Measurements from ENCODE around the gene HLA-DMB. TPM values are rescaled to one million over a fixed set of nuclear protein-coding genes. Genes with fewer than 3 reads are reported as not detected.
A peak's percentile ranks its signal among the peaks of the same experiment; 100 is the strongest.

HLA-DMB gene
- total RNA-seq, 1 donor from 2014 or later: 0.26 TPM

GRCh38 chr6:32977272-32977952, 36.6 kb upstream of the HLA-DMB start:
- FAIRE-seq (no peak), DNase-seq (ENCODE audit: low read depth) (no peak)
- TF ChIP-seq CTCF (IDR thresholded peaks at IDR 0.05; ENCODE audit: insufficient read depth, low read length, severe bottlenecking): no peak
- no peak overlapping the region for H3K4me3 ChIP-seq (ENCODE audit: low read depth, low read length)
- no peaks in the 10 kb centered on the region for H3K27me3 ChIP-seq (ENCODE audit: control insufficient read depth, insufficient read depth, low read length)
- peaks cover 60% of the 10 kb centered on the region for H3K36me3 ChIP-seq (ENCODE audit: control insufficient read depth, insufficient read depth, low read length)

DNA sequence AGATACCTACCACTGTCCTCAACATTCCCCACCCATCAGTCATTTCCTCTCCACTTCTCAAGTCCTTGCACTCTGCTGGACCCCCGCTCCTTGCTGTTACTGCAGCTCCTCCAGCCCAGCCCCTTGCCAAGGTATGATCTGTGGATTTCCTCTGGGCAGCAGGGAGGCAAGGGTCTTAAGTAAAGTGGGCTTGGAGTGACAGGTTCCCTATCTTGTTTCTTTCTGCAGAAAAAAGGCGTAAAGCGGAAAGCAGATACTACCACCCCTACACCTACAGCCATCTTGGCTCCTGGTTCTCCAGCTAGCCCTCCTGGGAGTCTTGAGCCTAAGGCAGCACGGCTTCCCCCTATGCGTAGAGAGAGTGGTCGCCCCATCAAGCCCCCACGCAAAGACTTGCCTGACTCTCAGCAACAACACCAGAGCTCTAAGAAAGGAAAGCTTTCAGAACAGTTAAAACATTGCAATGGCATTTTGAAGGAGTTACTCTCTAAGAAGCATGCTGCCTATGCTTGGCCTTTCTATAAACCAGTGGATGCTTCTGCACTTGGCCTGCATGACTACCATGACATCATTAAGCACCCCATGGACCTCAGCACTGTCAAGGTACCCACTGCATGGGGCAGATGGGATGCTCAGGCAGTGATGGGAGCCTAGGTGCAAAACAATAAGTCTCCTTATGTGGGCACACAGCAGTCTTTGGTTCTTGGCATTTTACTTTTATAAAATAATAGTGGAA, 35.7 kb upstream of the HLA-DMB start:
- Histone ChIP-seq H3K4me3 (ENCODE audit: low read depth, low read length) (no peak overlapping the region), H3K36me3 (ENCODE audit: control insufficient read depth, insufficient read depth, low read length) (peaks cover 61% of the 10 kb centered on the region), H3K27me3 (ENCODE audit: control insufficient read depth, insufficient read depth, low read length) (no peaks in the 10 kb centered on the region)
- DNase-seq (ENCODE audit: low read depth) (no peak), FAIRE-seq (no peak)
- no peak for TF ChIP-seq CTCF (IDR thresholded peaks at IDR 0.05; ENCODE audit: insufficient read depth, low read length, severe bottlenecking)

DNA sequence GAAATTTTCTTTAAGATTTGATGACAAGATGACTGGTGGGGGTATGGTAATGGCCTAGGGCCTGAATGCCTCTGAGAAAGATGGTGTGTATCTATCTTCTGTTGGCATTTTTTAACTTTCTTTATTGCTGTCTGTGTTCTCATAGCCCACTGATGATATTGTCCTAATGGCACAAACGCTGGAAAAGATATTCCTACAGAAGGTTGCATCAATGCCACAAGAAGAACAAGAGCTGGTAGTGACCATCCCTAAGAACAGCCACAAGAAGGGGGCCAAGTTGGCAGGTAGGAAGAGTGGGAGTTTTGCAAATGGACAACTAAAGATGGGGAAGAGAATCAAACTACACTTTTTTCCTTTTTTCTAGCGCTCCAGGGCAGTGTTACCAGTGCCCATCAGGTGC, 35.1 kb upstream of the HLA-DMB start:
- FAIRE-seq (no peak), DNase-seq (ENCODE audit: low read depth) (no peak)
- Histone ChIP-seq H3K36me3 (ENCODE audit: control insufficient read depth, insufficient read depth, low read length) (peaks cover 61% of the 10 kb centered on the region), H3K27me3 (ENCODE audit: control insufficient read depth, insufficient read depth, low read length) (no peaks in the 10 kb centered on the region), H3K4me3 (ENCODE audit: low read depth, low read length) (no peak overlapping the region)
- no peak for TF ChIP-seq CTCF (IDR thresholded peaks at IDR 0.05; ENCODE audit: insufficient read depth, low read length, severe bottlenecking)

- no peak for TF ChIP-seq CTCF (IDR thresholded peaks at IDR 0.05; ENCODE audit: insufficient read depth, low read length, severe bottlenecking)
- no peak for FAIRE-seq
- H3K36me3 ChIP-seq (ENCODE audit: control insufficient read depth, insufficient read depth, low read length): peaks cover 50% of the 10 kb centered on the region
- no peak for DNase-seq (ENCODE audit: low read depth)
- peak overlapping the region; percentile 96 for H3K4me3 ChIP-seq (ENCODE audit: low read depth, low read length)
- H3K27me3 ChIP-seq (ENCODE audit: control insufficient read depth, insufficient read depth, low read length): no peaks in the 10 kb centered on the region
Measured at GRCh38 chr6:32974541-32975308, 33.9 kb upstream of the HLA-DMB start.

DNA sequence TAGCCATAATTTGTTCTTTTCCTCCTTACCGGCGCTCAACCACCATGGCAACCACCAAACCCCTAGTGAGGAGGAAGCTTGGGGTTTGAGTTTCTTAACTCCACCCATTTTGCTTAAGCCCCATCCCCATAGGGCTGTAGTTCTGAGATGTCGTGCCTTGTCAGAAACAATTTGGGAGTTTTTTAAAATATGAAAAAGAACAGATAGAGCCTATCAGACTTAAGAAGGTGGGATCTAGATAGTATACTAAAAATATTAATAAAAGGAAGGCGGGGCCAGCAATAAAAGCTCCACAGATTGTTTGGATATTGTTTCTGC, 33.1 kb upstream of the HLA-DMB start:
- DNase-seq (ENCODE audit: low read depth) (peak; percentile 33), FAIRE-seq (no peak)
- Histone ChIP-seq H3K36me3 (ENCODE audit: control insufficient read depth, insufficient read depth, low read length) (peaks cover 48% of the 10 kb centered on the region), H3K27me3 (ENCODE audit: control insufficient read depth, insufficient read depth, low read length) (no peaks in the 10 kb centered on the region), H3K4me3 (ENCODE audit: low read depth, low read length) (peak overlapping the region; percentile 96)
- no peak for TF ChIP-seq CTCF (IDR thresholded peaks at IDR 0.05; ENCODE audit: insufficient read depth, low read length, severe bottlenecking)
